K562 (cell line): Measurements from ENCODE around the gene CRTC3. TPM values are rescaled to one million over a fixed set of nuclear protein-coding genes. Genes with fewer than 3 reads are reported as not detected.

Experiments used
- ARNT ChIP-seq, 2 experiments: fragments of 450-650 bp; IDR thresholded peaks; 2 replicates each; pipeline ENCODE4 v1.6.1; 2016; ENCODE audit warnings: mild to moderate bottlenecking in 1 of 2
- BRD4 ChIP-seq: fragments of 200-600 bp; sonication (generic); IDR thresholded peaks from 2 replicates; pipeline ENCODE4 v1.6.1; 2017; ENCODE audit warnings: inconsistent platforms
- NONO ChIP-seq, 2 experiments: fragments of 200-400 bp in 1 of 2; fragments of 450-650 bp in 1 of 2; formaldehyde crosslinking in 1 of 2; IDR thresholded peaks; 2 replicates each; pipeline ENCODE4 v1.6.1; 2017; ENCODE audit warnings: low read depth in 2 of 2, mild to moderate bottlenecking in 2 of 2, moderate library complexity in 2 of 2, low read length in 1 of 2
- NUFIP1 ChIP-seq: fragments of 450-650 bp; IDR thresholded peaks from 2 replicates; pipeline ENCODE4 v1.6.1; 2018; ENCODE audit not compliant: partially characterized antibody
- THRAP3 ChIP-seq: fragments of 450-650 bp; IDR thresholded peaks from 2 replicates; pipeline ENCODE4 v1.6.1; 2016; ENCODE audit warnings: mild to moderate bottlenecking, inconsistent platforms, borderline replicate concordance
- U2AF2 ChIP-seq: fragments of 200-400 bp; formaldehyde crosslinking; optimal IDR thresholded peaks from 2 replicates; pipeline ENCODE3; 2017; ENCODE audit warnings: low read depth, mild to moderate bottlenecking, low read length
- polyA plus RNA-seq, 8 experiments: library from polyadenylated mRNA; depleted of rRNA in 4 of 8; stranded (reverse) in 5 of 8; unstranded in 3 of 8; fragments of >200 nt; fragmentation: Nextera tagmentation in 2 of 8; fragmentation: Illumina TruSeq in 1 of 8; extraction: Ambion mirVana in 2 of 8; extraction: Trizol in 1 of 8; gene quantifications; 2 replicates each; pipeline versions ENCODE4 v1.2.1 to v1.2.3, GENCODE V29; 2011 to 2014; ENCODE audit warnings: inconsistent platforms in 1 of 8, missing spikeins in 1 of 8
- total RNA-seq, 7 experiments: library from RNA; depleted of rRNA in 6 of 7; stranded (reverse); fragments of >200 nt in 6 of 7; fragmentation: Illumina TruSeq in 2 of 7; extraction: Trizol in 2 of 7; gene quantifications; 2 replicates each; pipeline versions ENCODE4 v1.2.1 to v1.2.3, GENCODE V29; 2011 to 2021; ENCODE audit warnings: low replicate concordance in 1 of 7
- TF ChIP-seq, protein P1 (sequence below): fragments of 250-450 bp; sonication (Bioruptor Pico); IDR thresholded peaks from 2 replicates; pipeline ENCODE4 v1.9.0; 2021; ENCODE audit warnings: mild to moderate bottlenecking, inconsistent platforms
- TF ChIP-seq, protein P2 (sequence below): fragments of 450-650 bp; IDR thresholded peaks from 2 replicates; pipeline ENCODE4 v1.6.1; 2016
- TF ChIP-seq, protein P3 (sequence below): fragments of 250-450 bp; sonication (Bioruptor Pico); IDR thresholded peaks from 2 replicates; pipeline ENCODE4 v1.8.0; 2021; ENCODE audit warnings: mild to moderate bottlenecking, moderate library complexity
- TF ChIP-seq, protein P4 (sequence below): sonication (generic); formaldehyde crosslinking; IDR thresholded peaks from 2 replicates; pipeline ENCODE4 v1.8.0; 2022; ENCODE audit warnings: missing genetic modification reagents, mild to moderate bottlenecking, borderline replicate concordance

The CRTC3 gene
- total and polyA plus RNA-seq, 9 of the 15 experiments (the other 6 are each of a cell fraction or from before 2014, with no cell fraction given), result 1.2 to 19.0 (median 11.6) TPM

DNA sequence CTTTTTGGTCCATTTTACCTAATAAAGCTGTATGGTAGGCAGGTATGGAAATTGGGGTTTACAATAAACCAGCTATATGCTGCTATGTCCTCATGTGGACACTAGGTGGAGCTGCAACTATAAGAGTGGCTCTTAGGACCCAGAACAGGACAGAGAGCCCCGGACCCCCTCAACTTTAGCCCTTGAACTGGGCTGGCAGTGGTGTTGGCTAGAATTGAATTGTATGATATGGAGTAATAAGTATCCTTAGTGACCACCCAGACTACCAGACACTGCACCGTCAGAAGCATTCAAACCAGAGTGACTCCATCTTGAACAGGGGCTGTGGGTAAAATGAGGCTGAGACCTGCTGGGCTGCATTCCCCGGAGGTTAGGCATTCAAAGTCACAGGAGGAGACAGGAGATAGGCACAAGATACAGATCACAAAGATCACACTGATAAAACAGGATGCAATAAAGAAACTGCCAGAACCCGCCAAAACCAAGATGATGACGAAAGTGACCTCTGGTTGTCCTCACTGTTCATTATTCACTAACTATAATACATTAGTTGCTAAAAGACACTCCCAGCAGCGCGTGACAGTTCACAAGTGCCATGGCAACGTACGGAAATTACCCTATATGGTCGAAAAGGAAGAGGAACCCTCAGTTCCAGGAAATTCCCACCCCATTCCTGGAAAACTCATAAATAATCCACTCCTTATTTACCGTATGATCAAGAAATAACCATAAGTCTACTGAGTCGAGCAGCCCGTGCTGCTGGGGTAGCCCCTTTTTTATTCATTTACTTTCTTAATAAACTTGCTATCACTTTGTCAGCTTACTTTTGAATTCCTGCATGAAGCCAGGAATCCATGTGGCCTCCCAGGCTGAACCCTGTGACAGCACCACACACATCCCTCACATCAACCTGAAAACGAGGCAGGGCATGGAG lies 118.7 kb downstream of the CRTC3 start (continued):
- TF ChIP-seq NUFIP1 (peak; percentile 99), NONO (IDR thresholded peaks at IDR 0.05; ENCODE audit: low read depth in 2 of 2, low read length in 1 of 2) (no peak), U2AF2 (no peak), ARNT (IDR thresholded peaks at IDR 0.05) (peak; percentile 51 to 58; a peak in 2 of 4 replicates), THRAP3 (no peak; the same call in 1 of the 2 replicates), BRD4 (peak; percentile 87; the same call in 1 of the 2 replicates)
- TF ChIP-seq, protein P1, sequence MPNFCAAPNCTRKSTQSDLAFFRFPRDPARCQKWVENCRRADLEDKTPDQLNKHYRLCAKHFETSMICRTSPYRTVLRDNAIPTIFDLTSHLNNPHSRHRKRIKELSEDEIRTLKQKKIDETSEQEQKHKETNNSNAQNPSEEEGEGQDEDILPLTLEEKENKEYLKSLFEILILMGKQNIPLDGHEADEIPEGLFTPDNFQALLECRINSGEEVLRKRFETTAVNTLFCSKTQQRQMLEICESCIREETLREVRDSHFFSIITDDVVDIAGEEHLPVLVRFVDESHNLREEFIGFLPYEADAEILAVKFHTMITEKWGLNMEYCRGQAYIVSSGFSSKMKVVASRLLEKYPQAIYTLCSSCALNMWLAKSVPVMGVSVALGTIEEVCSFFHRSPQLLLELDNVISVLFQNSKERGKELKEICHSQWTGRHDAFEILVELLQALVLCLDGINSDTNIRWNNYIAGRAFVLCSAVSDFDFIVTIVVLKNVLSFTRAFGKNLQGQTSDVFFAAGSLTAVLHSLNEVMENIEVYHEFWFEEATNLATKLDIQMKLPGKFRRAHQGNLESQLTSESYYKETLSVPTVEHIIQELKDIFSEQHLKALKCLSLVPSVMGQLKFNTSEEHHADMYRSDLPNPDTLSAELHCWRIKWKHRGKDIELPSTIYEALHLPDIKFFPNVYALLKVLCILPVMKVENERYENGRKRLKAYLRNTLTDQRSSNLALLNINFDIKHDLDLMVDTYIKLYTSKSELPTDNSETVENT (CRISPR knock-in tag), result peak; percentile 77; the same call in 1 of the 2 replicates
- TF ChIP-seq, protein P2, sequence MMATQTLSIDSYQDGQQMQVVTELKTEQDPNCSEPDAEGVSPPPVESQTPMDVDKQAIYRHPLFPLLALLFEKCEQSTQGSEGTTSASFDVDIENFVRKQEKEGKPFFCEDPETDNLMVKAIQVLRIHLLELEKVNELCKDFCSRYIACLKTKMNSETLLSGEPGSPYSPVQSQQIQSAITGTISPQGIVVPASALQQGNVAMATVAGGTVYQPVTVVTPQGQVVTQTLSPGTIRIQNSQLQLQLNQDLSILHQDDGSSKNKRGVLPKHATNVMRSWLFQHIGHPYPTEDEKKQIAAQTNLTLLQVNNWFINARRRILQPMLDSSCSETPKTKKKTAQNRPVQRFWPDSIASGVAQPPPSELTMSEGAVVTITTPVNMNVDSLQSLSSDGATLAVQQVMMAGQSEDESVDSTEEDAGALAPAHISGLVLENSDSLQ, result peak; percentile 96
- TF ChIP-seq, protein P3, sequence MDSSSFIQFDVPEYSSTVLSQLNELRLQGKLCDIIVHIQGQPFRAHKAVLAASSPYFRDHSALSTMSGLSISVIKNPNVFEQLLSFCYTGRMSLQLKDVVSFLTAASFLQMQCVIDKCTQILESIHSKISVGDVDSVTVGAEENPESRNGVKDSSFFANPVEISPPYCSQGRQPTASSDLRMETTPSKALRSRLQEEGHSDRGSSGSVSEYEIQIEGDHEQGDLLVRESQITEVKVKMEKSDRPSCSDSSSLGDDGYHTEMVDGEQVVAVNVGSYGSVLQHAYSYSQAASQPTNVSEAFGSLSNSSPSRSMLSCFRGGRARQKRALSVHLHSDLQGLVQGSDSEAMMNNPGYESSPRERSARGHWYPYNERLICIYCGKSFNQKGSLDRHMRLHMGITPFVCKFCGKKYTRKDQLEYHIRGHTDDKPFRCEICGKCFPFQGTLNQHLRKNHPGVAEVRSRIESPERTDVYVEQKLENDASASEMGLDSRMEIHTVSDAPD (CRISPR knock-in tag), result peak; percentile 99
- TF ChIP-seq, protein P4, sequence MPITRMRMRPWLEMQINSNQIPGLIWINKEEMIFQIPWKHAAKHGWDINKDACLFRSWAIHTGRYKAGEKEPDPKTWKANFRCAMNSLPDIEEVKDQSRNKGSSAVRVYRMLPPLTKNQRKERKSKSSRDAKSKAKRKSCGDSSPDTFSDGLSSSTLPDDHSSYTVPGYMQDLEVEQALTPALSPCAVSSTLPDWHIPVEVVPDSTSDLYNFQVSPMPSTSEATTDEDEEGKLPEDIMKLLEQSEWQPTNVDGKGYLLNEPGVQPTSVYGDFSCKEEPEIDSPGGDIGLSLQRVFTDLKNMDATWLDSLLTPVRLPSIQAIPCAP (CRISPR knock-in tag), result no peak
